ENCODE data around the gene CLTCL1.

CLTCL1 gene

GRCh38 chr22:19178657-19179496 lies 112.6 kb downstream of the CLTCL1 start, which contains the start of gene SLC25A1:
Gene SLC25A1, minus strand, starts transcription at chr22:19178736. Its CDS starts 63 bp downstream, at chr22:19178673.
- no peak for TF ChIP-seq ARNT (IDR thresholded peaks at IDR 0.05)
- TF ChIP-seq SP1 (IDR thresholded peaks at IDR 0.05) = no peak
- peak; percentile 25; the same call in 1 of the 2 replicates for TF ChIP-seq L3MBTL2 (conservative IDR thresholded peaks at IDR 0.05)
- CTCF ChIA-PET = interaction anchor here (0.6 to 1.8 kb wide), 8 partner anchors 12 to 232 kb away, joined by 3 to 8 read pairs (median 4); partner anchors contain the start of gene ESS2
- POLR2A ChIA-PET = interaction anchor here (0.7 to 3.5 kb wide), 11 partner anchors 11 to 301 kb away, joined by 3 to 20 read pairs (median 4); partner anchors contain the start of genes CDC45, CLTCL1, ESS2 and HIRA
- DNase-seq (ENCODE audit: extremely low spot score) = peak; percentile 97

GRCh38 chr22:19178065-19178656 lies 113.4 kb downstream of the CLTCL1 start:
- TF ChIP-seq ARNT (IDR thresholded peaks at IDR 0.05) (0 out of 2 replicates have a peak, but pooled peaks have one; percentile 36), SP1 (IDR thresholded peaks at IDR 0.05) (no peak), ELF4 (IDR thresholded peaks at IDR 0.05) (peak; percentile 66; the same call in 1 of the 2 replicates), FOXM1 (IDR thresholded peaks at IDR 0.05; ENCODE audit: borderline replicate concordance) (peak; percentile 68)
- DNase-seq (ENCODE audit: extremely low spot score) = peak; percentile 56
- POLR2A ChIA-PET = interaction anchor here (0.7 to 3.5 kb wide), 11 partner anchors 11 to 302 kb away, joined by 3 to 20 read pairs (median 4); partner anchors contain the start of genes CDC45, CLTCL1, ESS2 and HIRA
- CTCF ChIA-PET = interaction anchor here (1.0 to 1.8 kb wide), 4 partner anchors 34 to 233 kb away, joined by 3 to 8 read pairs (median 4); partner anchors contain the start of gene ESS2

- no peak for DNase-seq (ENCODE audit: extremely low spot score)
- TF ChIP-seq NFRKB (IDR thresholded peaks at IDR 0.05) = no peak
- no peak for TF ChIP-seq BHLHE40 (IDR thresholded peaks at IDR 0.05; ENCODE audit: borderline replicate concordance)
- no peak for TF ChIP-seq ELF4 (IDR thresholded peaks at IDR 0.05)
- TF ChIP-seq FOXK2 (IDR thresholded peaks at IDR 0.05) = no peak
- no peak for TF ChIP-seq PKNOX1 (IDR thresholded peaks at IDR 0.05)
- TF ChIP-seq HDGF (IDR thresholded peaks at IDR 0.05; ENCODE audit: borderline replicate concordance) = no peak
- no peak for TF ChIP-seq CTBP1 (IDR thresholded peaks at IDR 0.05; ENCODE audit: borderline replicate concordance)
- no peak for TF ChIP-seq FOXM1 (IDR thresholded peaks at IDR 0.05; ENCODE audit: borderline replicate concordance)
- no peak for TF ChIP-seq TARDBP (IDR thresholded peaks at IDR 0.05)
- POLR2A ChIA-PET = interaction anchor here (3.5 kb wide), 1 partner anchor 115 kb away, joined by 20 read pairs; the partner anchor contains the start of gene CLTCL1
- CTCF ChIA-PET = no interaction called here
Observed at GRCh38 chr22:19177164-19178064, 114.1 kb downstream of the CLTCL1 start.

GRCh38 chr22:19176732-19177131 lies 114.8 kb downstream of the CLTCL1 start:
- TF ChIP-seq FOXM1 (IDR thresholded peaks at IDR 0.05; ENCODE audit: borderline replicate concordance) (no peak), ELF4 (IDR thresholded peaks at IDR 0.05) (no peak), PKNOX1 (IDR thresholded peaks at IDR 0.05) (no peak), ARNT (IDR thresholded peaks at IDR 0.05) (no peak), CTBP1 (IDR thresholded peaks at IDR 0.05; ENCODE audit: borderline replicate concordance) (no peak), SP1 (IDR thresholded peaks at IDR 0.05) (no peak), BHLHE40 (IDR thresholded peaks at IDR 0.05; ENCODE audit: borderline replicate concordance) (no peak), FOXA1 (IDR thresholded peaks at IDR 0.05) (no peak), L3MBTL2 (conservative IDR thresholded peaks at IDR 0.05) (no peak), TARDBP (IDR thresholded peaks at IDR 0.05) (no peak), ZNF384 (IDR thresholded peaks at IDR 0.05) (no peak), NFRKB (IDR thresholded peaks at IDR 0.05) (no peak), SUZ12 (IDR thresholded peaks at IDR 0.05) (no peak), FOXK2 (IDR thresholded peaks at IDR 0.05) (no peak)
- CTCF ChIA-PET = no interaction called here
- POLR2A ChIA-PET = interaction anchor here (0.9 to 2.0 kb wide), 2 partner anchors 115 to 303 kb away, joined by 3 to 5 read pairs; partner anchors contain the start of genes CLTCL1 and UFD1
- DNase-seq (ENCODE audit: extremely low spot score) = no peak

- CTCF ChIA-PET = no interaction called here
Observed at GRCh38 chr22:19176175-19176643, 115.3 kb downstream of the CLTCL1 start.

More at GRCh38 chr22:19176175-19176643, 115.3 kb downstream of the CLTCL1 start:
- no peak for TF ChIP-seq LEF1 (IDR thresholded peaks at IDR 0.05; ENCODE audit: borderline replicate concordance)
- TF ChIP-seq HDGF (IDR thresholded peaks at IDR 0.05; ENCODE audit: borderline replicate concordance) = 0 out of 2 replicates have a peak, but pooled peaks have one; percentile 1
- no peak for TF ChIP-seq L3MBTL2 (conservative IDR thresholded peaks at IDR 0.05)
- no peak for TF ChIP-seq SP1 (IDR thresholded peaks at IDR 0.05)
- POLR2A ChIA-PET = interaction anchor here (0.9 to 2.0 kb wide), 3 partner anchors 60 to 303 kb away, joined by 3 to 5 read pairs (median 3); partner anchors contain the start of genes CLTCL1 and UFD1
- no peak for DNase-seq (ENCODE audit: extremely low spot score)

Data from HEK293T (cell line).